Cardiac muscle cell (in vitro differentiated cells and primary cell): ENCODE measurements around the gene ELP2. TPM values are rescaled to one million over a fixed set of nuclear protein-coding genes. Genes with fewer than 3 reads are reported as not detected.

ENCODE experiments used
- DNase-seq, 2 donors: peaks; one replicate each; pipeline versions ENCODE4 v3.0.0 to v3.0.0-alpha.2; 2010 to 2017; ENCODE audit warnings: low read depth in 1 of 2, low spot score in 1 of 2
- H3K27ac ChIP-seq: fragments of 200-600 bp; sonication (generic); 2 replicates; pipeline ENCODE4 v1.5.1; 2016
- H3K27me3 ChIP-seq: fragments of 200-600 bp; sonication (generic); 2 replicates; pipeline ENCODE4 v1.6.0; 2016; ENCODE audit warnings: control low read depth
- H3K36me3 ChIP-seq: fragments of 200-600 bp; sonication (generic); 2 replicates; pipeline ENCODE4 v1.5.1; 2016; ENCODE audit warnings: control low read depth
- H3K4me1 ChIP-seq: fragments of 200-600 bp; sonication (generic); 2 replicates; pipeline ENCODE4 v1.8.1; 2017; ENCODE audit warnings: low read depth, mild to moderate bottlenecking, mixed run types
- H3K4me3 ChIP-seq: fragments of 200-600 bp; sonication (generic); 2 replicates; pipeline ENCODE4 v1.5.1; 2016; ENCODE audit warnings: mild to moderate bottlenecking
- H3K9me3 ChIP-seq: fragments of 200-600 bp; sonication (generic); 2 replicates; pipeline ENCODE4 v1.5.1; 2017; ENCODE audit warnings: low read depth, mild to moderate bottlenecking, control low read depth
- CTCF ChIP-seq: IDR thresholded peaks from 2 replicates; pipeline ENCODE4 v1.5.1; 2012; ENCODE audit warnings: low read depth, mild to moderate bottlenecking, low read length
- polyA plus RNA-seq: library from polyadenylated mRNA; unstranded; fragments of >200 nt; fragmentation: Nextera tagmentation; extraction: Ambion mirVana; gene quantifications from 2 replicates; pipeline ENCODE4 v1.2.1, GENCODE V29; 2016
- total RNA-seq: library from RNA; depleted of rRNA; stranded (reverse); fragments of >200 nt; gene quantifications from 2 replicates; pipeline ENCODE4 v1.2.3, GENCODE V29; 2016

The ELP2 gene
- total and polyA plus RNA-seq, 2 experiments from 2014 or later, result 39.2 to 46.9 TPM

- Histone ChIP-seq H3K4me3 (no peak overlapping the region), H3K9me3 (no peaks in the 10 kb centered on the region), H3K36me3 (peaks cover 23% of the 10 kb centered on the region), H3K27me3 (no peaks in the 10 kb centered on the region), H3K27ac (no peak overlapping the region), H3K4me1 (peaks cover 5% of the 10 kb centered on the region)
- DNase-seq, result no peak
- no peak for TF ChIP-seq CTCF
These were observed 4.9 kb upstream of the ELP2 start for GRCh38 chr18:36124841-36125240.

- TF ChIP-seq CTCF, result no peak
- peaks cover 13% of the 10 kb centered on the region for H3K4me1 ChIP-seq
- no peak overlapping the region for H3K27ac ChIP-seq
These were observed 3.0 kb upstream of the ELP2 start for GRCh38 chr18:36126668-36127067.

GRCh38 chr18:36127836-36128529 lies 1.7 kb upstream of the ELP2 start:
- H3K9me3 ChIP-seq, result no peaks in the 10 kb centered on the region
- DNase-seq, result peak; percentile 1 to 33
- peaks cover 8% of the 10 kb centered on the region for H3K36me3 ChIP-seq

More at GRCh38 chr18:36126668-36127067, 3.0 kb upstream of the ELP2 start:
- Histone ChIP-seq H3K4me3 (no peak overlapping the region), H3K9me3 (no peaks in the 10 kb centered on the region), H3K27me3 (no peaks in the 10 kb centered on the region), H3K36me3 (peaks cover 14% of the 10 kb centered on the region)
- no peak for DNase-seq

GRCh38 chr18:36128530-36128870 lies 1.2 kb upstream of the ELP2 start:
- H3K9me3 ChIP-seq, result no peaks in the 10 kb centered on the region
- H3K36me3 ChIP-seq, result peaks cover 8% of the 10 kb centered on the region
- H3K4me1 ChIP-seq, result peaks cover 13% of the 10 kb centered on the region
- H3K27me3 ChIP-seq, result no peaks in the 10 kb centered on the region
- DNase-seq, result peak; percentile 45 to 52
- peak overlapping the region; percentile 87 for H3K4me3 ChIP-seq
- no peak for TF ChIP-seq CTCF
- H3K27ac ChIP-seq, result no peak overlapping the region

More at GRCh38 chr18:36127836-36128529, 1.7 kb upstream of the ELP2 start:
- peak overlapping the region; percentile 87 for H3K4me3 ChIP-seq
- no peak overlapping the region for H3K27ac ChIP-seq
- H3K4me1 ChIP-seq, result peaks cover 13% of the 10 kb centered on the region
- H3K27me3 ChIP-seq, result no peaks in the 10 kb centered on the region
- TF ChIP-seq CTCF, result no peak

GRCh38 chr18:36128907-36129299 lies 796 bp upstream of the ELP2 start:
- Histone ChIP-seq H3K4me1 (peaks cover 13% of the 10 kb centered on the region), H3K27me3 (no peaks in the 10 kb centered on the region), H3K4me3 (peak overlapping the region; percentile 87), H3K27ac (peak overlapping the region; percentile 100), H3K9me3 (no peaks in the 10 kb centered on the region), H3K36me3 (peaks cover 8% of the 10 kb centered on the region)
- no peak for DNase-seq
- no peak for TF ChIP-seq CTCF
